ELR (cell line): ENCODE data around the gene AGER.

Experiments used
- DNase-seq: peaks from one replicate; pipeline ENCODE4 v3.0.0-alpha.2; 2015; ENCODE audit warnings: low read depth

The AGER gene

GRCh38 chr6:32168807-32169591 lies 15.1 kb downstream of the AGER start:
- DNase-seq, result peak; percentile 26

GRCh38 chr6:32168350-32168749 lies 15.7 kb downstream of the AGER start:
- no peak for DNase-seq

- DNase-seq, result no peak
These were observed 16.2 kb downstream of the AGER start for GRCh38 chr6:32167761-32168262.

- DNase-seq, result no peak
These were observed 16.8 kb downstream of the AGER start for GRCh38 chr6:32167154-32167760.

GRCh38 chr6:32166411-32167061 lies 17.5 kb downstream of the AGER start:
- DNase-seq, result no peak

GRCh38 chr6:32164295-32164694 lies 19.8 kb downstream of the AGER start, which contains the start of gene EGFL8:
Gene EGFL8, plus strand, starts transcription at chr6:32164595. Its CDS starts 1,571 bp downstream, at chr6:32166166.
- no peak for DNase-seq

GRCh38 chr6:32163559-32164258 lies 20.3 kb downstream of the AGER start:
- no peak for DNase-seq

- no peak for DNase-seq
These were observed 26.0 kb downstream of the AGER start for GRCh38 chr6:32158052-32158451.

- no peak for DNase-seq
These were observed 27.2 kb downstream of the AGER start for GRCh38 chr6:32156891-32157290.

- DNase-seq, result peak; percentile 80
These were observed 29.4 kb downstream of the AGER start for GRCh38 chr6:32154514-32155161.

- DNase-seq, result peak; percentile 94
These were observed 30.2 kb downstream of the AGER start, which contains the start of gene PPT2 for GRCh38 chr6:32153564-32154513. Gene PPT2, plus strand, starts transcription at chr6:32154141. Its CDS starts 454 bp downstream, at chr6:32154595.

- peak; percentile 64 for DNase-seq
These were observed 31.1 kb downstream of the AGER start for GRCh38 chr6:32152769-32153563.

- peak; percentile 34 for DNase-seq
These were observed 31.9 kb downstream of the AGER start, which contains the start of gene PRRT1 for GRCh38 chr6:32151863-32152768. Gene PRRT1, minus strand, starts transcription at chr6:32151939. Its CDS starts 112 bp downstream, at chr6:32151827.

- DNase-seq, result no peak
These were observed 32.7 kb downstream of the AGER start for GRCh38 chr6:32151181-32151862.

- DNase-seq, result no peak
These were observed 33.9 kb downstream of the AGER start for GRCh38 chr6:32149932-32150870.

- DNase-seq, result no peak
These were observed 34.8 kb downstream of the AGER start for GRCh38 chr6:32149092-32149755.
